ENCODE results near the gene GALE.
"Not testable (repeated sequence)": the region's sequence is repeated elsewhere in the genome, so short reads cannot be mapped to it uniquely, and the experiment has no call there.

The GALE gene

DNA sequence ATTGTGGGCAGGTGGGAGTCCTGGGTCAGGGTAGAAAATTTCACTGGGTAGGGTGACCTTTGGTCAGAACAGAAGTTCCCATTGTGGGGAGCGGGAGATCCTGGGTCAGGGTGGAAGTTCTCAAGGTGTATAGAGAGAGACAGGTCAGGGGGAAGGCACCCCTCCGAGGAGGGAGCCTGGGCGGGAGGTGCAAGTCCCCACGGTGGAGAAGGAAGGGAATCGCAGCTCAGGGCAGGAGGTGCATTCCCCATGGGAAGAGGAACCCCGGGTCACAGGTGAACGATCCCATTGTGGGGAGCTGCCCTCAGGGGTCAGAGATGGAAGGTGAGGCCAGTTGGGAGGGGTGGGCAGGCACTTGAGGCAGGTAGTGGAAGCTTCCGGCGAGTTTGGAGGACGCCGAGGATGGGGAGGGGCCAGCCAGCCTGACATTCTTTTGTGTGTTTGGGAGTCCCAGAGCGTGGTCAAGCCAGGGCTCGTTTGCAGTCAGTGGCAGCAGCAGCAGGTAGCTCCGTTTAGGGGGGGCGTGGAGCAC is 9.0 kb downstream of the GALE start:
- peak; percentile 16 for DNase-seq

DNA sequence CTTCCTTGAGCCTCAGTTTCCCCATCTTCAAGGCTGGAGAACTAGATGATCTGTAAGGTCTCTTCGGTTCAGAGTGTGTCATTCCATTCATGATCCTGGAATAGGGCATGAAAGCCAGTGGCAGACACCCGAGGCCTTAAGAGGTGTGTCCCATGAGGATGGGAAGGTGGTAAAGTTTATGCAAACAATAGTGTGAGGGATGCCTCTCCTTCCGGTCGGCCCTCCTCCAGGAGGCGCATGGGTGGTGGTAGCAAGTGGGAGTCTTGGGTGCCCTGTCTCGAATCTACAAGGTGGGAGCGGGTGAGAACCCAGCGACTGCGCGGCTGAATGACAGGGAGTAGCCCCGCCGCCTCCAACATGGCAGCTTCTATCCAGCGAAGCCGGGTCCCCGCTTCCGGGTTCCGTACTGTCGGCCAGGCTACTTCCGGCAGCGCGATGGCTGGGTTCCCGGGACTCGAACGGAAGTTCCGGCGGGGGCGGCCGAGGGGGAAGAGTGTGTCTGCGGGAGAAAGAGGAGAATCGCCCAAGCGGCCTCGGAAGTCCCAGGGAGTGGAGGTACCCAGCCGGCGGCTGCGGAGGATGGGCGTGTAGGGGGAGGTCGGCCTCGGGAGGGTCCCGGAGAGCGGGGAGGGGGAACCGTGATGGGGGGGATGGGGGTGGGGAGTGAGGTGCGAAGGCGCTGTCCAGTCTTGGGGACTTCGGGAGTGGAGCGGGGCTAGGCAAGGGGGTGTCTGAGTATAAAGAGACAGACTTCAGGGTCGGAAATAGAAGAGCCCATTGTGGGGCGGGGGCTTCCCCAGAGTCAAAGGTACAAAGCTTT is 9.6 kb downstream of the GALE start, which contains the start of gene LYPLA2:
LYPLA2 (plus strand) TSS at position 450 of the 820 bp plus-strand sequence. CDS start 1,538 bp downstream, outside the sequence.
- DNase-seq: peak; percentile 92

DNA sequence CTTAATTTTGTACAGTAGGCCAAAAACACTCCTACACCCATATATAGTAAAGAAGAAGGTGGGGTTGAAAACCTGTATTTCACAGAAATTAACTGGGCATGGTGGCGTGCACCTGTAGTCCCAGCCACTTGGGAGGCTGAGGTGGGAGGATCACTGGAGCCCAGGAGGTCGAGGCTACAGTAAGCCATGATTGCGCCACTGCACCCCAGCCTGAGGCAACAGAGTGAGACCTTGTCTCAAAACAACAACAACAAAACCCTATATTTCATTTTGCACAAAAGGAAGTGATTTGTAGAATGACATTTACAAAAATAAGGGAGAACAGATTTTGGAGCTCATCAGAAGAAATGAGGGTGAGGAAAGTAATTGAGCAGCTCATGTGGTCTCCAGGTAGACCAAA is 11.9 kb downstream of the GALE start:
- no peak for DNase-seq

DNA sequence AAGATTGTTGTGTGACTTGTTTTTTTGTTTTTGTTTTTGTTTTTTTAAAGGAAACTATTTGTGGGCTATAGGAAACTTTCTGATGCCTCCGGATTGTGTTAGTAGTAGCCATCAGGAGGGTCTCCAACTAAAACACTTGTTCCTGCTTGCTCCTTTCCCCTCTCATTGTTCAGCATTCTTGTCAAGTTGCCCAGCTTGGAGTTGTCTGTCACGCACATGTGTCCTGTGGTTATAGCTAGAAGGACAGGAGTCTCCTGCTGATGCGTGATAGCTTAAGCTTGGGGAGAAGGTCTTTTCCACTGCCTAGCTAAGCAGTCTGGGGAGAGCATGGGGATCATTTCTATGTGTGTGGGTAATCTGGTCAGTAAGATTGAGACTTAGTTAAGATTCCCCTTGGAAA is 12.9 kb downstream of the GALE start:
- no peak for DNase-seq

DNA sequence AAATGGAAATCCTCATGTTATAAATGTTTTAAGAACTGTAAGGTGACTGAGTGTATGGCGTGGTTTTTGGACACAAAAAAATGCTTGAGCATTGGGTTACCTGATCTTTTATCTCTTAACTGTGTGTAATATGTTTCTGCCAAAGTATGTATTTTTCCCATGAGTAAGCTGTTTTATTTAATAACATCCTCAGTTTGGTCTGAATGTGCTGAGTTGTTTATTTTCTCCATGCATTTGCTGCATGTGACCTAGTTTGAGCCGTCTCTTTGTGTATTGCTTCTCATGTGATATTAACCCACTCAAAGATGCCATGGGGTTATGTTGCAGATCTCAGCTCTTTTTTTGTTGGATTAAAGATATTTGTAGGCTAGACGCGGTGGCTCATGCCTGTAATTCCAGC is 15.7 kb downstream of the GALE start:
- no peak for DNase-seq

DNA sequence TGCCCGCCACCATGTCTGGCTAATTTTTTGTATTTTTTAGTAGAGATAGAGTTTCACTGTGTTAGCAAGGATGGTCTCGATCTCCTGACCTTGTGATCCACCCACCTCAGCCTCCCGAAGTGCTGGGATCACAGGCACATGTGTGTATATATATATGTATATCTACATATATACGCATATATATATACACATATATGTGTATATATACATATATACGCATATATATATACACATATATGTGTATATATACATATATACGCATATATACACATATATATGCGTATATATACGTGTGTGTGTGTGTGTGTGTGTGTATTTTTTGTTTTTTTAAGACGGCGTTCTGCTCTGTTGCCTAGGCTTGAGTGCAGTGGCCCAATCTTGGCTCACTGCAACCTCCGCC is 17.4 kb downstream of the GALE start:
- not testable (repeated sequence) for DNase-seq

DNA sequence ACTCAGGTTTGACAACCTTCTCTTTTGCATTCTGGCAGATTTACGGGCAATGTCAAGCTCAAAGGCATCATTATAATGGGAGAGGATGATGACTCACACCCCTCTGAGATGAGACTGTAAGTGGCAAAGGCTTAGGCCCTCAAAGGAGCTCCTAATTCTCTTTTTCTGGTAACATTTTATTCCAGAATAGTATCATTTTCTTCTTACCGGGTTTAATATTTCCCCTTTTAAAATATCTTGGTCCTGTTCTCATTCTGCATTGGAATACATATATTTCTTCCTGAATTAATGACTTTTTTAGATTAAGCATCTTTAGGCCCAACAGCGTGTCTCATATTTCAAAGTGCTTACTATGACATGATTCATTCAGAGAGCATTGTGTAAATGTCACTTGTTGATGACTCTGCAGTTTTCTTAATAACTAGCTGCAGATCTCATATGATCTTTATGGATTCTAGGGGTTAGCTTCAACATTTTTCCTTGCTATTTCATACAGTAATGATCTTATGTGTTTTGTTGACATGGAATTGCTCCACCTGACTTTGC is 20.7 kb downstream of the GALE start:
- peak; percentile 30 for DNase-seq

DNA sequence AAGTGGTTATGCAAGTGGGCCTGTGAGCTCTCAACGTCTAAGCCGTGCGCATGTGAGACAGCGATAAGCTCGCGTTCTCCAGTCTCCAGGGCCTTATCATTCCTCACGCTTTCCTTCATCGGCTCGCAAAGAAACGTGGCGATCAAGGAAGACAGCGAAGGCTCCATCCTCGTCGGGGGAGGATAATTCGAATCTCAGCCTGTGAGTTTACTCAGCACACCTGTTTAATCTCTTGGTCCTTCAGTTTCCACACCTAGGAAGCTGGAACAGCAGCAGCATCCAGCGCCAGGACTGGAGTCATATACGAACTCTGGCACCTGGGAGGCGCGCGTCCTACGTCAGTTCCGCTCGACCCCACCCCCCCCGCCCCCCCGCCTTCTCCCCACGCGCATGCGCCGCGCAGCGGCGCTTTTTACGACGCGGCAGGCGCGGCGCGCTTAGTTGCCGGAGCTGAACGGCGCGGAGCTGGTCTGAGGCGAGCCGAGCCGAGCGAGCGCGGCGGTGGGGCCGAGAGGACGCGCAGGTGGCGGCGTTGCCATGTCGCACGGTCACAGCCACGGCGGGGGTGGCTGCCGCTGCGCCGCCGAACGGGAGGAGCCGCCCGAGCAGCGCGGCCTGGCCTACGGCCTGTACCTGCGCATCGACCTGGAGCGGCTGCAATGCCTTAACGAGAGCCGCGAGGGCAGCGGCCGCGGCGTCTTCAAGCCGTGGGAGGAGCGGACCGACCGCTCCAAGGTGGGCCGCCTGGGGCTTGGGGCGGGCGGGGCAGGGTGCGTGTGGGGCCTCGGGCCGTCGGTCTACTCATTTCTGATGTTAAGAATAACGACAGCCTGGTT is 22.4 kb downstream of the GALE start, which contains the start of gene PITHD1:
PITHD1 (plus strand) TSS at position 440 of the 836 bp plus-strand sequence; CDS start at position 538, 98 bp downstream.
- peak; percentile 71 for DNase-seq

DNA sequence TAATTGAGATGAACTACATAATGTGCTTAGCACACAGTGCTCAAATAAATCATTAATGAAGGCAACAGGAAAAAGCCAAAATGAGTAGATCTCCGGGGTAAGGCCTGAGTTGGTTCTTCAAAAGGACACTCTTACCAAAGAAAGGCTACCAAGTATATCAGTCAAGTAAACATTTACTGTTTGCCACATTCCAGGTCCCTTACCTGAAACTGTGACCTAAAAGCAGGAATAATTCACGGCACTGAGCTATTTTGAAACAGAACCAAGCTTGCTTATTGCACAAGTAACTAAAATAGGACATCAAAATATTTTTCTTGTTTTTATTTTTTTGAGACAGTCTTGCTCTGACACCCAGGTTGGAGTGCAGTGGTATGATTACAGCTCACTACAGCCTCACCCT is 24.3 kb downstream of the GALE start:
- no peak for DNase-seq

DNA sequence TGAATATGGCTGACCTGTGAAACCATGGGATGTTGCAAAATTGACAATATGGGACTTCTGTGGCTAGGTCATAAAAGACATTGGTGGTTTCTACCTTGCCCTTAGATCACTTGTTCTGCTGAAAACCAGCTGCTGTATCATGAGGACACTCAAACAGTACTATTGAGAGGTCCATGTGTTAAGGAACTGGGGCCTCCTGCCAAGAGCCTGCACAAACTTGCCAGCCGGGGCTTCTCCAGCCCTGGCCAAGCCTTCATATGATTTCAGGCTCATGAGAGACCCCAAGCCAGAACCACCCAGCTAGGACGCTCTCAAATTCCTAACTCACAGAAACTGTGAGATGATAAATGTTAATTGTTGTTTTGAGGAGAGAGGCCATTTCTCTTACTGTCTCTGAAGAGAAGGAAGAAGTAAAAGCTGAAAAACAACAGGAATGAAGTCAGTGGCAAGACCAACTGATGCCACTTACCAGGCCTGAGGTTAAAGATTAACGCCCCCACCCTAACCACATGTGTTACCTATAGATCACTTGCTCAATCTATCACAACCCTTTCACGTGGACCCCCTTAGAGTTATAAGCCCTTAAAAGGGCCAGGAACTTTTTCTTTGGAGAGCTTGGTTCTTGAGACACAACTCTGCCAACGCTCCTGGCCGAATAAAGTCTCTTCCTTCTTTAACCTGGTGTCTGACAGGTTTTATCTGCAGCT is 26.2 kb downstream of the GALE start:
- DNase-seq: no peak

DNA sequence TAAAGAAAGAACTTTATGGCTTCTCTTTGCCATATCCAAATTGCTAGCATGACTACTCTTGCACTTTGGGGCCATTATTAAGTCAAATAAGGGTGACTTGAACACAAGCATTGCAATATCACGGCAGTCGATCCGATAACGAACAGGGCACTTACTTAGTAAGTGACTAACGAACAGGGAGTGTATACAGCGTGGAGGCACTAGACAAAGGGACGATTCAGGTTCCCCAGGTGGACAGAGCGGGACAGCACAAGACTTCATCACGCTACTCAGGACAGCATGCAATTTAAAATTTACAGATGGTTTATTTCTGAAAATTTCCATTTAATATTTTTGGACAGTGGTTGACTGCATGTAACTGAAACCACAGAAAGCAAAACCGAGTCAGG is 27.7 kb downstream of the GALE start:
- no peak for DNase-seq

DNA sequence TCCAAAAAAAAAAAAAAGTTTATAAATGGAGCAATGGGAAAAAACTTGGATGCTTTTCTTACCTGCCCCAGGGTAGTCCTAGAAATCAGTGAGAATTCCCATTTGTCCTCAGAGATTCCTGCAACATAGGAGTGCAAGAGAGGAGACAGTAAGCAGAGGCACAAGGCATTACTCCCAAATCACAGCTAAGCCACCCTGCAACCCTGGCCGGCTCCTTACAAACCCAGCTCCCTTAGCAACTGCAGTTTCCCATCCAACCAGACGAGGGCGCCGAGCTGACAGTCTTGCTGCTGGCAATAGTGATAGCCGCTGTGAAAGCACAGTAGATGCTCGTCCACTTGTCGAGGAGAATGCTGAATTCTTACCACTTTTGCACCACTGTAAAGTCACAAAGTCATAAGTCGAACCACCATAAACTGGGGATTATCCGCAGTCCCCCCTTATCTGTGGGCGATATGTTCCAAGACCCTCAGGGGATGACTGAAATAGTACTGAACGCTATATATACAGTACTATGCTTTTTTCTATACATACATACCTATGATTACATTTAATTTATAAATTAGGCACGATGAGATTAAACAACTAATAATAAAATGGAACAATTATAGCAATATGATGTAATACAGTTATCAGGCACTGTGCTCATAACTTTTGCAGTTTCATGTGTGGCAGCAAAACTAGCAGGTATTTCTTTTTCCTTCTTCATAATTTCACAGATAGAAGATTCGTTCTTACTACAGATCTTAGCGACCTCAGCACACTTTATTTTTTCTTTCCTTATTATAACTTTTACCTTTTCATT is 28.3 kb downstream of the GALE start:
- peak; percentile 58 for DNase-seq

DNA sequence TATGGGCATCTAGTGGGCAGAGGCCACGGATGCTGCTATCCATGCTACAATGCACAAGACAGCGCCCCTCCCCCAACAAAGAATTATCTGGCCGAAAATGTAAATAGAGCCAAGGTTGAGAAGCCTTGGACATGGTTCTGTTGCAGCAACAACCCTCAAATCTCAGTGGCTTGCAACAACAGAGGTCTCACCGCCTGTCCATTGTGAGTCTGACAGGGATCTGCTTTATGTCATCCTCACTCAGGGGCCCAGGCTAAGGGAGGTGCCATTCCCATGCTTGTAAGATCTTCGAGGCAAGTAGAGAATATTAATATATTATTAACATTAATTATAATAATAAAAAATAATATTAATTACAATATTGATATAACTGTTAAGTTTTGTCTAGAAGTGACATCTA is 31.8 kb downstream of the GALE start:
- no peak for DNase-seq

DNA sequence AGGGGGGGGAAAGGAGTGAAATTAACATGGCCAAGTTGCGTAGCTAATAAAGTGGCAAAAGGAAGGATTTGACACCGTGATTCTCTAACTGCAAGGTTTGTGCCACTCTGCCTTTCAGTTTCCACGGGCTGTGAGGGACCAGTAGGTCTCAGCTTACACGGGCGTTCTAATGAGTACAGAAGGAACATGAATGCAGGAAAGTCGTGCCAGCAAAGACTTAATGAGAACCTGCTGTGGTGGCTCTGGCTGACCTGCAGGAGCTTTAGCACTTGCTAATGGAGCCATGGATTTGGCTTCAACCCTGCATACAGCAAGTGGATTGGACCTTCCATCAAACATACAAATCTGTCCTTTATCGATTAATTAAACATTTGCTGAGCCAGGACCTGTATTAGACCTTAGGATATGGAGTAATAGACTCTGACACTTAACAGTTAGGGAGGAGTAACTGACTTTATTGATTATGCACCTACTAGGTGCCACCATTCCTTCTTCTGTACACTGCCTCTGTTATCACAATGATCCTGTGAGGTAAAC is 37.4 kb downstream of the GALE start:
- no peak for DNase-seq

DNA sequence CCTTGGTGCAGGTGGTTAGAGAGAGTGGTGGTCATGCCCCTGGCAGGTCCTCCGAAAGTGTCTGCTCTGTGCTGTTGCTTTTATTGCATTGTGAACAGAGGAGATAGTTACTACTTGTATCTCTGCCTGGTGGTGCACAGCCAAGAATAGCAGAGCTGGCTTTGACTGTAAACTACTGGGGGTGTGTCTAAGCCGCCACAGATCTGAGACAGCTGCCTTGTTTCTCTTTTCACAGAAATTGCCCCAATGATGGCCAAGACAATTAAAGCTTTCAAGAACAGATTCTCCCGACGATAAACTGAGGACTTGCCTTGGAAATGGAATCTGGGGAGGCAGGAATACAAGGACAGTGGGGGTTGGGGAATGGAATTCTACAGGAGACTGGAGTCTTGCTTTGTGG is 41.3 kb downstream of the GALE start:
- no peak for DNase-seq

DNA sequence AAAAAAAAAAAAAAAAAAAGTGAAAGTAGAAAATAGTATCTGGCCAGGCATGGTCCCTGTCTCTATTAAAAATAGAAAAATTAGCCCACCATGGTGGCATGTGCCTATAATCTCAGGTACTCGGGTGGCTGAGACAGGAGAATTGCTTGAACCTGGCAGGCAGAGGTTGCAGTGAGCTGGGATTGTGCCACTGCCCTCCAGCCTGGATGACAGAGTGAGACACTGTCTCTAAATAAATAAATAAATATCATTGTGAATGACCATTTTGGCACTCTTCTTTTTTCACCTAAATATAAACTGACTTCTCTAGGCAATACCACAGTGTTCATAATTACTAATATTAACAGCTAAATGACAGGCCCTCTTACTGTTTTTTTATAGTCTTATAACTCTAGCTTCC is 42.7 kb downstream of the GALE start:
- DNase-seq: no peak

DNA sequence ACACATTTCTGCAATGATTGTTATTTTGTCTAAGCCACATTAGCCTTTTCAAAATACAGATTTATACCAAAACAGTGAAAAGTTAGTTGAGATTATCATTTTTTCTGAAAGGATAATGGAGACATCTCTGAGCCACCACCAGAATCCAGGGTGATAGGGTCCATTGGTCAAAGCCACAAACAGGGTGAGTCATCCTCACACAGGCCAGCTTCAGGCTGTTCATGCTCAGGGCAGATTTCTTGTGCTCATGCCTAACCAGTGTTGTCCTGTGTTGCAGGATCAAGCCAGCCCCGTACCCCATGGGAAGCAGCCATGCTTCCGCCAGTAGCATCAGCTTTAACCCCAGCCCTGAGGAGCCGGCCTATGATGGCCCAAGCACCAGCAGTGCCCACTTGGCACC is 43.9 kb downstream of the GALE start:
- peak; percentile 10 for DNase-seq

DNA sequence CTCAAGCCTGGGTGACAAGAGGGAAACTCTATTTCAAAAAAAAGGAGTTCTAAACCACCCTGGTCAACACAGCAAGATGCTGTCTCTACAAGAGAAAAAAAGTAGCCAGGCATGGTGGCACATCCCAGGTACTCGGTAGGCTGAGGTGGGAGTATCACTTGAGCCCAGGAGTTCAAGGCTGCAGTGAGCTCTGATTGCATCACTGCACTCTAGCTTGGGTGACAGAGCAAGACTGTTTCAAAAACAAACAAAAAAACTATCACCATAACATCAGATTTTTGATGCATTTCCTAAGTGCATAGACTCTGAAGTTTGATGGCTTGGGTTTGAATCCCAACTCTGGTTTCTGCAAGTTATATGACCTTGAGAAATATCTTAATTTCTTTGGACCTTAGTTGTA is 47.6 kb downstream of the GALE start:
- no peak for DNase-seq

DNA sequence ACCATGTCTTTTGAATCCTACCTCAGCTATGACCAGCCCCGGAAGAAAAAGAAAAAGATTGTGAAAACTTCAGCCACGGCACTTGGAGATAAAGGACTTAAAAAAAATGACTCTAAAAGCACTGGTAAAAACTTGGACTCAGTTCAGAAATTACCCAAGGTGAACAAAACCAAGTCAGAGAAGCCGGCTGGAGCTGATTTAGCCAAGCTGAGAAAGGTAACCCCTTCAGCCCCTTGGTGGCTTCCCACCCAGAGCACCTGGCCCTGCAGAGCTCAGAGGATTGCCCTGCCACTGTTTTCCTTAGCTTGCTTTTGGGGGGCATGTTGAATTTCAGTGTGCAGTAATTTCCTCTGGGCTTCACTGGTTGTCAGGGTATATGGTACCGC is 48.7 kb downstream of the GALE start:
- no peak for DNase-seq

DNA sequence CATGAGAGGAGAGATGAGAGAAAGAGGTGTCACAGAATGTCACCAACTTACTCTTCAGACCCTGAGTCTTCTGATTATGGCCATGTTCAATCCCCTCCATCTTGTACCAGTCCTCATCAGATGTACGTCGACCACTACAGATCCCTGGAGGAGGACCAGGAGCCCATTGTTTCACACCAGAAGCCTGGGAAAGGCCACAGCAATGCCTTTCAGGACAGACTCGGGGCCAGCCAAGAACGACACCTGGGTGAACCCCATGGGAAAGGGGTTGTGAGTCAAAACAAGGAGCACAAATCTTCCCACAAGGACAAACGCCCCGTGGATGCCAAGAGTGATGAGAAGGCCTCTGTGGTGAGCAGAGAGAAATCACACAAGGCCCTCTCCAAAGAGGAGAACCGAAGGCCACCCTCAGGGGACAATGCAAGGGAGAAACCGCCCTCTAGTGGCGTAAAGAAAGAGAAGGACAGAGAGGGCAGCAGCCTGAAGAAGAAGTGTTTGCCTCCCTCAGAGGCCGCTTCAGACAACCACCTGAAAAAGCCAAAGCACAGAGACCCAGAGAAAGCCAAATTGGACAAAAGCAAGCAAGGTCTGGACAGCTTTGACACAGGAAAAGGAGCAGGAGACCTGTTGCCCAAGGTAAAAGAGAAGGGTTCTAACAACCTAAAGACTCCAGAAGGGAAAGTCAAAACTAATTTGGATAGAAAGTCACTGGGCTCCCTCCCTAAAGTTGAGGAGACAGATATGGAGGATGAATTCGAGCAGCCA is 49.3 kb downstream of the GALE start:
- peak; percentile 8 for DNase-seq

DNA sequence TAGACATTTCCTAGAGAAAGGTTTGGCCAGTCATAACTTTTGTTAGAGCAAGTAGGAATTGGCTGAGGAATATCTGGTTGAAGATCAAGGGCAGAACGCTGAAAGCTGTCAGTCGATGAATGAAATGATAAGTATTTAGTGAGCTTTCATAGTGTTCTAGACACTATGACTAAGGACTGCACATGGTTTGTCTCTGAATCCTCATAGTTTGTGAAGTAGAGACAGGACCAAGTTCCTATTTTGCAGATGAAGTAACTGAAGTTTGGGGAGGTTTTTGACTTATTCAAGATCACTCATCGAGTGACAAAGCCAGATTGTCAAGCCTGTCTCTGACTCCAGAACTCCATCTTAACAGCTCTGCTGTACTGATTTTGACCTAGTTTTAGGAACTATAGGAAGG is 52.5 kb downstream of the GALE start:
- no peak for DNase-seq
